Kidney epithelial cell (primary cell): ENCODE data around the gene PPP1R12B. TPM values are rescaled to one million over a fixed set of nuclear protein-coding genes. Genes with fewer than 3 reads are reported as not detected.

Source experiments
- DNase-seq: peaks from one replicate; pipeline ENCODE4 v3.0.0-alpha.2; 2010; ENCODE audit warnings: low read depth
- H3K27me3 ChIP-seq: 2 replicates; pipeline ENCODE4 v1.6.0; 2011; ENCODE audit warnings: low read length; ENCODE audit not compliant: control insufficient read depth, insufficient read depth
- H3K36me3 ChIP-seq: 2 replicates; pipeline ENCODE4 v1.5.1; 2011; ENCODE audit warnings: low read length; ENCODE audit not compliant: control insufficient read depth, insufficient read depth
- H3K4me3 ChIP-seq: 2 replicates; pipeline ENCODE4 v1.5.1; 2011; ENCODE audit warnings: low read depth, mild to moderate bottlenecking, control low read depth, low read length
- CTCF ChIP-seq: IDR thresholded peaks from 2 replicates; pipeline ENCODE4 v1.5.1; 2011; ENCODE audit warnings: mild to moderate bottlenecking, moderate library complexity, low read length, control low read depth, inconsistent platforms; ENCODE audit not compliant: insufficient read depth, poor library complexity, severe bottlenecking
- total RNA-seq: library from RNA; depleted of rRNA; stranded (reverse); fragments of >200 nt; gene quantifications from 2 replicates; pipeline ENCODE4 v1.2.3, GENCODE V29; 2015

PPP1R12B gene
- total RNA-seq, 1 donor from 2014 or later = 6.8 TPM

DNA sequence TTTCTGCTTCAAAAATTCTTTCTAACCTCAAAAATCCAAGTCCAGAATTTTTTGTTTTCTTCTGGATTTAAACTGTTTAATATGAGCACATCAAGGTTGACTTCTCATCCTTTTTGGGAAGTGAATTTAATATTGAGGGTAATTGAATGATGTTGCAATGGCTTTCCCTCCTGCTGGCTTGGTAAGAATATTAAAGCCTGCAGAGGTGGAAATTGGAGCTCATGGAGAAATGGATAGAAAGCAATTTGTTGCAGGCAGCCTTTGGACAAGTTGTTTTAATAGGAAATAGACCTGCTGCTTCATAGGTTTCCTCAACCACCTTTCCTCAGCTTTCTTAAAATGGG lies 237.1 kb downstream of the PPP1R12B start:
- Histone ChIP-seq H3K27me3 (no peaks in the 10 kb centered on the region), H3K36me3 (no peaks in the 10 kb centered on the region), H3K4me3 (no peak overlapping the region)
- no peak for DNase-seq
- TF ChIP-seq CTCF = no peak

DNA sequence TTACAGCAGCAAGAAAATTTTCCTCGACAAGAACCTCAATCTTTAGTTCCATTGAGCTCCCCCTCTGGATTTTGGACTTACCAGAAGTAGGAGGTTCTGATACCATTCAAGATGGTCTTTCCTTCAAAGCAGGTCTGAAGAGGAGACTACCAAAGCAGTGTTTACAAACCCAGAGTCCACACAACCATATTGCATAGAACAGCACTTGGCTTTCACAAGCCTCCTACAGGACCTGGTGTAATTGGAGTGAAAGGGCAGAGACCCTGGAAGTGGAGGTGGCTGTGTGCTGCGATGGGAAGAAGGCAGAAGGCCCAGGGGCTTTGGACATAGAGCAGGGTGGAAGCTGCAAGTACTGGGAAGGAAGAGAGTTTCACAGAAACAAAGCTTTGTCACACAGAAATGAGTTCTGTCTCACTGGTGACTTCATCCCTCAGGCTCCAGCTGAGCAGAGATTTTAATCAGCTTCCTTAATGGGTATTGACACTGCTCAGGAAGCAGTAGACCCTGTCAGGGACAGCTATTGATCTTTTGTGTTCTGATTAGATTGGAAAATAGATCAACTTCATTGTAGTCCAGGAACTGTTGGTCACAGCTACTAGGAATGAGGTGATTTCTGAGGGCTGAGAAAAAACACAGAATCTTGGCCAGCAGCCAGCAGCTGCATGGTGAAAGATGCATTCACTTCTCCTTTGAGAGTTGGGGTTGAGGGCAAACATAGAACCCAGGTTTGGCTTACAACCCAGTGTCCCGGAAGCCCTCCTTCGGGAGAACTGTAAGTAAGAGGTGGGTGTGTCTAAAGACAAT lies 237.7 kb downstream of the PPP1R12B start:
- H3K36me3 ChIP-seq = no peaks in the 10 kb centered on the region
- H3K27me3 ChIP-seq = no peaks in the 10 kb centered on the region
- no peak for TF ChIP-seq CTCF
- DNase-seq = no peak
- no peak overlapping the region for H3K4me3 ChIP-seq

DNA sequence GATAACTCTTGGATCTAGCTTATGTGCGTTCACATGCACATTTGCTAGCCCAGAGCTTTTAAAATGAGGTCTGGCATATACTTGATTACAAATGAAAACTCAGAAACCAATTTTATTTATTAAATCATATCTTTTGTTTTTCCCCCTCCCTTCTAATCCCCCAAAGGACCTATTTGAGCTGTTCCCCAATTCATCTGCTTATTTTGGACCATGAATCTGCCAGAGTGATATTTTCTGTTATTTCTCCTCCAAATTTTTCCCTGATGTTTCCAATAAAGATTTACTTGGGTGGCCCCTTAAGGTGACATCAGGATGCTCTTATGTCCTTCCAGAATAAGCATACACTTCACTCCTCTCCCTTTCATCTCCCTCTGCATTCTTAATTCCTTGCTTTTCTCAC lies 238.4 kb downstream of the PPP1R12B start:
- no peaks in the 10 kb centered on the region for H3K36me3 ChIP-seq
- TF ChIP-seq CTCF = no peak
- DNase-seq = no peak
- no peaks in the 10 kb centered on the region for H3K27me3 ChIP-seq
- H3K4me3 ChIP-seq = no peak overlapping the region

- TF ChIP-seq CTCF = no peak
- no peaks in the 10 kb centered on the region for H3K27me3 ChIP-seq
- no peak overlapping the region for H3K4me3 ChIP-seq
- no peaks in the 10 kb centered on the region for H3K36me3 ChIP-seq
- no peak for DNase-seq
Measured at GRCh38 chr1:202587859-202588485, 239.5 kb downstream of the PPP1R12B start.

DNA sequence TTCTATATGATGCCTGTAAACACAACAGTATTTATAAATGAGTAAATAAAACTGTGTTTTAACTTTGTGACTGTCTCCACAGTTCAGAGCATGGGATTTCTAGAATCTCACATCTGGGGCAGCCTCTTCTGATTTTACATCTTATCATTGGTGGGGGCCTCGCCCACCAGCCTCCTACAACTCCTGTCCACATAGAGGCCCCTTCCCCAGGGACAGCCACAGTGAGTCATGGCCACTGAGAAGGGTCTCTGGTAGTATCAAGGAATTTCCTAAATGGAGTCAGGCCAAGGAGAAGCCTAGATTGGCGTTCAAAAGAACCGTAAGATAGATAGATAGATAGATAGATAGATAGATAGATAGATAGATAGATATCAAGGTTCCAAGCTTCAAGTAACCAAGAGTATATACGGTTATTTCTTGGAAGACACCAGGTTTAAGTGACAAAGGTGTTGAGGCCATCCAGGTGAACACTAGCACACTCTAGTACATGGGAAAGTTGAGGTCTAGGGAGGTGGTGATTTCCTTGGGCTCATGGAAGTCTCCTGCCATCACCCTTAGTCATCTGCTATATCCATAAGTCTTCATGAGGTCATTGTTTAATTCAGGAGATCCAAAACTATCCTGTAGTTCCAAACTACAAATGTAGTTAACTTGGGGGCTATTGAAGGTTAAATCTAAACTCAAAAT lies 240.1 kb downstream of the PPP1R12B start:
- TF ChIP-seq CTCF = no peak
- DNase-seq = peak; percentile 56
- H3K4me3 ChIP-seq = no peak overlapping the region
- no peaks in the 10 kb centered on the region for H3K36me3 ChIP-seq
- no peaks in the 10 kb centered on the region for H3K27me3 ChIP-seq
